HEK293 (cell line): ENCODE data around the gene FOXF1.

ENCODE experiments used
- CTCF ChIA-PET: fragments of 350-600 bp; formaldehyde crosslinking; extraction: SDS; loops from one replicate; lab custom pipeline; 2021; ENCODE audit warnings: antibody characterized with exemption; lab: Yijun Ruan, JAX
- POLR2A ChIA-PET: fragments of 300-600 bp; formaldehyde crosslinking; extraction: SDS; loops from one replicate; lab custom pipeline; 2020; ENCODE audit warnings: antibody characterized with exemption, inconsistent platforms; lab: Yijun Ruan, JAX
- H3K27ac ChIP-seq: fragments of 200-500 bp; sonication (Bioruptor generic); 2 replicates; pipeline ENCODE4 v1.5.1; 2014; ENCODE audit warnings: low read depth, low read length, control low read depth, inconsistent platforms; ENCODE audit errors: extremely low read depth
- H3K36me3 ChIP-seq, 2 experiments: fragments of 200-500 bp in 1 of 2; sonication (Bioruptor generic) in 1 of 2; 1 replicate in 1 of 2; 2 replicates in 1 of 2; pipeline ENCODE4 v1.5.1; 2014 to 2017; ENCODE audit warnings: inconsistent platforms in 2 of 2, low read length in 2 of 2; ENCODE audit not compliant: control insufficient read depth in 2 of 2, insufficient read depth in 1 of 2
- H3K4me1 ChIP-seq: fragments of 200-500 bp; sonication (Bioruptor generic); 2 replicates; pipeline ENCODE4 v1.5.1; 2014; ENCODE audit warnings: mild to moderate bottlenecking, low read length, inconsistent platforms; ENCODE audit not compliant: control insufficient read depth, insufficient read depth
- H3K4me3 ChIP-seq: 2 replicates; pipeline ENCODE4 v1.5.1; 2011; ENCODE audit warnings: low read depth, mild to moderate bottlenecking, control low read depth, low read length, moderate library complexity
- H3K9me3 ChIP-seq: fragments of 200-500 bp; sonication (Bioruptor generic); 2 replicates; pipeline ENCODE4 v1.5.1; 2014; ENCODE audit warnings: low read depth, low read length, inconsistent platforms; ENCODE audit not compliant: control insufficient read depth, insufficient read depth
- GLIS1 ChIP-seq: fragments of 450-650 bp; formaldehyde crosslinking; IDR thresholded peaks from 2 replicates; pipeline ENCODE4 v1.5.1; 2016; ENCODE audit warnings: missing biosample characterization, missing genetic modification characterization
- GLIS2 ChIP-seq: fragments of 450-650 bp; formaldehyde crosslinking; IDR thresholded peaks from 2 replicates; pipeline ENCODE4 v1.5.1; 2016; ENCODE audit warnings: missing biosample characterization, missing genetic modification characterization
- RBAK ChIP-seq: fragments of 450-650 bp; formaldehyde crosslinking; IDR thresholded peaks from 2 replicates; pipeline ENCODE4 v1.5.1; 2016; ENCODE audit warnings: missing biosample characterization, missing genetic modification characterization
- ZFP69B ChIP-seq: fragments of 450-650 bp; formaldehyde crosslinking; IDR thresholded peaks from 2 replicates; pipeline ENCODE4 v1.5.1; 2016; ENCODE audit warnings: missing biosample characterization, missing genetic modification characterization
- ZNF10 ChIP-seq: fragments of 450-650 bp; formaldehyde crosslinking; IDR thresholded peaks from 2 replicates; pipeline ENCODE4 v1.5.1; 2017; ENCODE audit warnings: missing biosample characterization, missing genetic modification characterization
- ZNF248 ChIP-seq: fragments of 450-650 bp; formaldehyde crosslinking; IDR thresholded peaks from 2 replicates; pipeline ENCODE4 v1.5.1; 2017; ENCODE audit warnings: missing biosample characterization, missing genetic modification characterization
- ZNF623 ChIP-seq: fragments of 450-650 bp; formaldehyde crosslinking; IDR thresholded peaks from 2 replicates; pipeline ENCODE4 v1.5.1; 2016; ENCODE audit warnings: missing biosample characterization, missing genetic modification characterization
- ZNF677 ChIP-seq: fragments of 450-650 bp; IDR thresholded peaks from 2 replicates; pipeline ENCODE4 v1.5.0; 2018; ENCODE audit warnings: missing biosample characterization, mild to moderate bottlenecking, missing genetic modification characterization, moderate library complexity
- ZNF792 ChIP-seq: fragments of 450-650 bp; formaldehyde crosslinking; IDR thresholded peaks from 2 replicates; pipeline ENCODE4 v1.5.1; 2016; ENCODE audit warnings: missing biosample characterization, missing genetic modification characterization
- TF ChIP-seq, protein P1 (sequence below): fragments of 450-650 bp; formaldehyde crosslinking; IDR thresholded peaks from 2 replicates; pipeline ENCODE4 v1.5.1; 2016; ENCODE audit warnings: missing biosample characterization, missing genetic modification characterization, low read depth
- TF ChIP-seq, protein P2 (sequence below): fragments of 450-650 bp; formaldehyde crosslinking; IDR thresholded peaks from 2 replicates; pipeline ENCODE4 v1.5.1; 2016; ENCODE audit warnings: missing biosample characterization, missing genetic modification characterization
- TF ChIP-seq, protein P3 (sequence below): fragments of 450-650 bp; IDR thresholded peaks from 2 replicates; pipeline ENCODE4 v1.5.1; 2018; ENCODE audit warnings: missing biosample characterization, missing genetic modification characterization
- TF ChIP-seq, protein P4 (sequence below): fragments of 450-650 bp; formaldehyde crosslinking; IDR thresholded peaks from 2 replicates; pipeline ENCODE4 v1.5.1; 2016; ENCODE audit warnings: missing biosample characterization, missing genetic modification characterization, borderline replicate concordance
- TF ChIP-seq, protein P5 (sequence below): fragments of 450-650 bp; formaldehyde crosslinking; conservative IDR thresholded peaks from 2 replicates; pipeline ENCODE4 v1.5.1; 2016; ENCODE audit warnings: low read depth, missing biosample characterization, missing genetic modification characterization
- TF ChIP-seq, protein P6 (sequence below): fragments of 450-650 bp; formaldehyde crosslinking; IDR thresholded peaks from 2 replicates; pipeline ENCODE4 v1.5.1; 2016; ENCODE audit warnings: missing biosample characterization, missing genetic modification characterization

Gene FOXF1

DNA sequence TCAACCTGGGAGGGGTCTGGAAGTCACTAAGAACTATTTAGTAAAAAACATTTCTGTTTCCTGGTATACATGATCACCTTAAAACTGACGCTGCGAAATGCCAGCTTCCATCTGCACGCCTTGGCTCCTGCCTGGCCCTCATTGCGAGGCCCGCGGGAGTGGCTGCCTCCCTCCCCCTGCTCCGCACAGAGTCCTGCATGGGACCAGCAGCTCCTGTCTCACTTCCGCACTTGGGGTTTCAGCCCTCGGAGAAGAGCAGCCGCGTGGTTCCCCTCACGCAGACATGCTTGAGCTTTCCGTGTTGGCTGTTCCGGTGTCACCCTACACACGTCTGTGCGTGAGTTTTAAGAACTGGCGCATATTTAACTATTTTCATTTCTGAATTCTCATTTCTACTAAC lies 26.3 kb downstream of the FOXF1 start:
- CTCF ChIA-PET: interaction anchor here (1.0 kb wide), 1 partner anchor 16 kb away, joined by 3 read pairs; no protein-coding TSS in a partner anchor
- POLR2A ChIA-PET: no interaction called here
- peaks cover 5 to 70% of the 10 kb centered on the region in 2 experiments for H3K36me3 ChIP-seq
- H3K4me1 ChIP-seq: no peaks in the 10 kb centered on the region
- no peak overlapping the region for H3K27ac ChIP-seq
- no peak for TF ChIP-seq ZNF677 (tag by site-specific recombination)
- TF ChIP-seq, protein P1, sequence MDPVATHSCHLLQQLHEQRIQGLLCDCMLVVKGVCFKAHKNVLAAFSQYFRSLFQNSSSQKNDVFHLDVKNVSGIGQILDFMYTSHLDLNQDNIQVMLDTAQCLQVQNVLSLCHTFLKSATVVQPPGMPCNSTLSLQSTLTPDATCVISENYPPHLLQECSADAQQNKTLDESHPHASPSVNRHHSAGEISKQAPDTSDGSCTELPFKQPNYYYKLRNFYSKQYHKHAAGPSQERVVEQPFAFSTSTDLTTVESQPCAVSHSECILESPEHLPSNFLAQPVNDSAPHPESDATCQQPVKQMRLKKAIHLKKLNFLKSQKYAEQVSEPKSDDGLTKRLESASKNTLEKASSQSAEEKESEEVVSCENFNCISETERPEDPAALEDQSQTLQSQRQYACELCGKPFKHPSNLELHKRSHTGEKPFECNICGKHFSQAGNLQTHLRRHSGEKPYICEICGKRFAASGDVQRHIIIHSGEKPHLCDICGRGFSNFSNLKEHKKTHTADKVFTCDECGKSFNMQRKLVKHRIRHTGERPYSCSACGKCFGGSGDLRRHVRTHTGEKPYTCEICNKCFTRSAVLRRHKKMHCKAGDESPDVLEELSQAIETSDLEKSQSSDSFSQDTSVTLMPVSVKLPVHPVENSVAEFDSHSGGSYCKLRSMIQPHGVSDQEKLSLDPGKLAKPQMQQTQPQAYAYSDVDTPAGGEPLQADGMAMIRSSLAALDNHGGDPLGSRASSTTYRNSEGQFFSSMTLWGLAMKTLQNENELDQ (tag by site-specific recombination): no peak
- TF ChIP-seq ZNF10 (tag by site-specific recombination): no peak
- TF ChIP-seq GLIS1 (tag by site-specific recombination): no peak
- TF ChIP-seq, protein P2, sequence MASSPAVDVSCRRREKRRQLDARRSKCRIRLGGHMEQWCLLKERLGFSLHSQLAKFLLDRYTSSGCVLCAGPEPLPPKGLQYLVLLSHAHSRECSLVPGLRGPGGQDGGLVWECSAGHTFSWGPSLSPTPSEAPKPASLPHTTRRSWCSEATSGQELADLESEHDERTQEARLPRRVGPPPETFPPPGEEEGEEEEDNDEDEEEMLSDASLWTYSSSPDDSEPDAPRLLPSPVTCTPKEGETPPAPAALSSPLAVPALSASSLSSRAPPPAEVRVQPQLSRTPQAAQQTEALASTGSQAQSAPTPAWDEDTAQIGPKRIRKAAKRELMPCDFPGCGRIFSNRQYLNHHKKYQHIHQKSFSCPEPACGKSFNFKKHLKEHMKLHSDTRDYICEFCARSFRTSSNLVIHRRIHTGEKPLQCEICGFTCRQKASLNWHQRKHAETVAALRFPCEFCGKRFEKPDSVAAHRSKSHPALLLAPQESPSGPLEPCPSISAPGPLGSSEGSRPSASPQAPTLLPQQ (tag by site-specific recombination): no peak
- no peak for TF ChIP-seq GLIS2
- TF ChIP-seq, protein P3, sequence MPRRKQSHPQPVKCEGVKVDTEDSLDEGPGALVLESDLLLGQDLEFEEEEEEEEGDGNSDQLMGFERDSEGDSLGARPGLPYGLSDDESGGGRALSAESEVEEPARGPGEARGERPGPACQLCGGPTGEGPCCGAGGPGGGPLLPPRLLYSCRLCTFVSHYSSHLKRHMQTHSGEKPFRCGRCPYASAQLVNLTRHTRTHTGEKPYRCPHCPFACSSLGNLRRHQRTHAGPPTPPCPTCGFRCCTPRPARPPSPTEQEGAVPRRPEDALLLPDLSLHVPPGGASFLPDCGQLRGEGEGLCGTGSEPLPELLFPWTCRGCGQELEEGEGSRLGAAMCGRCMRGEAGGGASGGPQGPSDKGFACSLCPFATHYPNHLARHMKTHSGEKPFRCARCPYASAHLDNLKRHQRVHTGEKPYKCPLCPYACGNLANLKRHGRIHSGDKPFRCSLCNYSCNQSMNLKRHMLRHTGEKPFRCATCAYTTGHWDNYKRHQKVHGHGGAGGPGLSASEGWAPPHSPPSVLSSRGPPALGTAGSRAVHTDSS (tag by site-specific recombination): no peak
- TF ChIP-seq, protein P4, sequence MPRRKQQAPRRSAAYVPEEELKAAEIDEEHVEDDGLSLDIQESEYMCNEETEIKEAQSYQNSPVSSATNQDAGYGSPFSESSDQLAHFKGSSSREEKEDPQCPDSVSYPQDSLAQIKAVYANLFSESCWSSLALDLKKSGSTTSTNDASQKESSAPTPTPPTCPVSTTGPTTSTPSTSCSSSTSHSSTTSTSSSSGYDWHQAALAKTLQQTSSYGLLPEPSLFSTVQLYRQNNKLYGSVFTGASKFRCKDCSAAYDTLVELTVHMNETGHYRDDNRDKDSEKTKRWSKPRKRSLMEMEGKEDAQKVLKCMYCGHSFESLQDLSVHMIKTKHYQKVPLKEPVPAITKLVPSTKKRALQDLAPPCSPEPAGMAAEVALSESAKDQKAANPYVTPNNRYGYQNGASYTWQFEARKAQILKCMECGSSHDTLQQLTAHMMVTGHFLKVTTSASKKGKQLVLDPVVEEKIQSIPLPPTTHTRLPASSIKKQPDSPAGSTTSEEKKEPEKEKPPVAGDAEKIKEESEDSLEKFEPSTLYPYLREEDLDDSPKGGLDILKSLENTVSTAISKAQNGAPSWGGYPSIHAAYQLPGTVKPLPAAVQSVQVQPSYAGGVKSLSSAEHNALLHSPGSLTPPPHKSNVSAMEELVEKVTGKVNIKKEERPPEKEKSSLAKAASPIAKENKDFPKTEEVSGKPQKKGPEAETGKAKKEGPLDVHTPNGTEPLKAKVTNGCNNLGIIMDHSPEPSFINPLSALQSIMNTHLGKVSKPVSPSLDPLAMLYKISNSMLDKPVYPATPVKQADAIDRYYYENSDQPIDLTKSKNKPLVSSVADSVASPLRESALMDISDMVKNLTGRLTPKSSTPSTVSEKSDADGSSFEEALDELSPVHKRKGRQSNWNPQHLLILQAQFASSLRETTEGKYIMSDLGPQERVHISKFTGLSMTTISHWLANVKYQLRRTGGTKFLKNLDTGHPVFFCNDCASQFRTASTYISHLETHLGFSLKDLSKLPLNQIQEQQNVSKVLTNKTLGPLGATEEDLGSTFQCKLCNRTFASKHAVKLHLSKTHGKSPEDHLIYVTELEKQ: no peak
- TF ChIP-seq, protein P5, sequence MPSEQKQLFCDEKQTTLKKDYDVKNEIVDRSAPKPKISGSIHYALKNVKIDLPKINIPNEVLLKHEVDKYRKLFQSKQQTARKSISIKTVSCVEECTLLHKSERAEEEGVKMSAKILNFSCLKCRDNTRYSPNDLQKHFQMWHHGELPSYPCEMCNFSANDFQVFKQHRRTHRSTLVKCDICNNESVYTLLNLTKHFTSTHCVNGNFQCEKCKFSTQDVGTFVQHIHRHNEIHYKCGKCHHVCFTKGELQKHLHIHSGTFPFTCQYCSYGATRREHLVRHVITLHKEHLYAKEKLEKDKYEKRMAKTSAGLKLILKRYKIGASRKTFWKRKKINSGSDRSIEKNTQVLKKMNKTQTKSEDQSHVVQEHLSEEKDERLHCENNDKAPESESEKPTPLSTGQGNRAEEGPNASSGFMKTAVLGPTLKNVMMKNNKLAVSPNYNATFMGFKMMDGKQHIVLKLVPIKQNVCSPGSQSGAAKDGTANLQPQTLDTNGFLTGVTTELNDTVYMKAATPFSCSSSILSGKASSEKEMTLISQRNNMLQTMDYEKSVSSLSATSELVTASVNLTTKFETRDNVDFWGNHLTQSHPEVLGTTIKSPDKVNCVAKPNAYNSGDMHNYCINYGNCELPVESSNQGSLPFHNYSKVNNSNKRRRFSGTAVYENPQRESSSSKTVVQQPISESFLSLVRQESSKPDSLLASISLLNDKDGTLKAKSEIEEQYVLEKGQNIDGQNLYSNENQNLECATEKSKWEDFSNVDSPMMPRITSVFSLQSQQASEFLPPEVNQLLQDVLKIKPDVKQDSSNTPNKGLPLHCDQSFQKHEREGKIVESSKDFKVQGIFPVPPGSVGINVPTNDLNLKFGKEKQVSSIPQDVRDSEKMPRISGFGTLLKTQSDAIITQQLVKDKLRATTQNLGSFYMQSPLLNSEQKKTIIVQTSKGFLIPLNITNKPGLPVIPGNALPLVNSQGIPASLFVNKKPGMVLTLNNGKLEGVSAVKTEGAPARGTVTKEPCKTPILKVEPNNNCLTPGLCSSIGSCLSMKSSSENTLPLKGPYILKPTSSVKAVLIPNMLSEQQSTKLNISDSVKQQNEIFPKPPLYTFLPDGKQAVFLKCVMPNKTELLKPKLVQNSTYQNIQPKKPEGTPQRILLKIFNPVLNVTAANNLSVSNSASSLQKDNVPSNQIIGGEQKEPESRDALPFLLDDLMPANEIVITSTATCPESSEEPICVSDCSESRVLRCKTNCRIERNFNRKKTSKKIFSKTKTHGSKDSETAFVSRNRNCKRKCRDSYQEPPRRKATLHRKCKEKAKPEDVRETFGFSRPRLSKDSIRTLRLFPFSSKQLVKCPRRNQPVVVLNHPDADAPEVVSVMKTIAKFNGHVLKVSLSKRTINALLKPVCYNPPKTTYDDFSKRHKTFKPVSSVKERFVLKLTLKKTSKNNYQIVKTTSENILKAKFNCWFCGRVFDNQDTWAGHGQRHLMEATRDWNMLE (tag by site-specific recombination): no peak
- TF ChIP-seq ZNF792: no peak
- TF ChIP-seq ZNF623 (tag by site-specific recombination): no peak
- no peak for TF ChIP-seq ZNF248
- TF ChIP-seq, protein P6, sequence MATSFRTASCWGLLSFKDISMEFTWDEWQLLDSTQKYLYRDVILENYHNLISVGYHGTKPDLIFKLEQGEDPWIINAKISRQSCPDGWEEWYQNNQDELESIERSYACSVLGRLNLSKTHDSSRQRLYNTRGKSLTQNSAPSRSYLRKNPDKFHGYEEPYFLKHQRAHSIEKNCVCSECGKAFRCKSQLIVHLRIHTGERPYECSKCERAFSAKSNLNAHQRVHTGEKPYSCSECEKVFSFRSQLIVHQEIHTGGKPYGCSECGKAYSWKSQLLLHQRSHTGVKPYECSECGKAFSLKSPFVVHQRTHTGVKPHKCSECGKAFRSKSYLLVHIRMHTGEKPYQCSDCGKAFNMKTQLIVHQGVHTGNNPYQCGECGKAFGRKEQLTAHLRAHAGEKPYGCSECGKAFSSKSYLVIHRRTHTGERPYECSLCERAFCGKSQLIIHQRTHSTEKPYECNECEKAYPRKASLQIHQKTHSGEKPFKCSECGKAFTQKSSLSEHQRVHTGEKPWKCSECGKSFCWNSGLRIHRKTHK (tag by site-specific recombination): no peak
- TF ChIP-seq ZFP69B (tag by site-specific recombination): no peak
- no peak for TF ChIP-seq RBAK
- TF ChIP-seq, all 188 proteins: peak for 0
- Histone ChIP-seq H3K9me3 (no peaks in the 10 kb centered on the region), H3K4me3 (no peak overlapping the region)
